HG02938 (cell line): ENCODE data around the gene DHRS12.

Experiments used
- ATAC-seq: cut with Tn5 transposase; IDR thresholded peaks from one replicate; pipeline ENCODE4 v1.9.1; 2021; ENCODE audit warnings: mild to moderate bottlenecking, moderate library complexity; ENCODE audit not compliant: unreplicated experiment

Gene DHRS12

DNA sequence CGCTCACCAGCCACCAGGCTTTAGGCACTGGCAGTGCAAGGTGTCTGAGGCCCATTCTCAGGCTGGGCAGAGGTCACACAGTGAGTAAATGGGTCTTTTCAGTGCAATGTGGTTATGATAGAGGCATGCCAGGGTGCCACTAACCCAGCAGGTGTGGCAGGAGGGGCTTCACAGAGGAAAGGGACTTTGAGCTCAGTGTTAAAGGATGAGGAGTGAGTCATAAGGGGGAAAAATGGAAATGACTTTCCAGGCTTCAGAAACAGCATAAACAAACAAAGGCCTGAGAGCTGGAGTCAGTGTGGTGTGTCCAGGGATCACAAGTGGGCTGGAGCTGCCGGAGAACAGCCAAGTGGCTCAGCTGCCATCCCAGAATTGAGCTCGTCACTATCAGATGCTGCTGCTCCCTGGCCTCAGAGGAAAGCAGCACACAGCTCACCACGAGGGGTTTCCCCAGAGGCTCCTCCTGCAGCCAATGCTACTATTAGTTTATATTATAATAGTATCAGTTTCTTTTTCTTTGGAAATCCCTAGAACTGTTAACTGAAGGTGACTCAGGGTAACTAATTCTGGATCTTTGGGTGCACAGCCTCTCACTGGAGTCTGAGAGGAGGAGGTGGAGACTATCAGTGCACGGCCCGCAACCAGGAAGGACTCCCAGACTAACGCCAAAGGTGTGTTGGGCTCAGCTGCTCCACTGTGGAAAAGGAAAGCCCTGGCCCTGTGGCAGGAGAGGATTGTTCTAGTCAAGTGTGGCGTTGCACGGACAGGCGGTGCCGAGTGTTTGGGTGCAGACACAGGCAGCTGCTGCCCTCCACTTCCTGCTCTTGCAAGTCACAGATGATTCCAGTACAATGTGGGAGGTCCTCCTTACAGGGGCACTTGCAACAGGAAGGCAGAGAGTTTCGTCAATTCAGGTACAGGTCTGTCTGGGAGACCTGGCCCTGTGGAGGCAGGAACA lies 39.5 kb downstream of the DHRS12 start:
- peak; percentile 83 for ATAC-seq

DNA sequence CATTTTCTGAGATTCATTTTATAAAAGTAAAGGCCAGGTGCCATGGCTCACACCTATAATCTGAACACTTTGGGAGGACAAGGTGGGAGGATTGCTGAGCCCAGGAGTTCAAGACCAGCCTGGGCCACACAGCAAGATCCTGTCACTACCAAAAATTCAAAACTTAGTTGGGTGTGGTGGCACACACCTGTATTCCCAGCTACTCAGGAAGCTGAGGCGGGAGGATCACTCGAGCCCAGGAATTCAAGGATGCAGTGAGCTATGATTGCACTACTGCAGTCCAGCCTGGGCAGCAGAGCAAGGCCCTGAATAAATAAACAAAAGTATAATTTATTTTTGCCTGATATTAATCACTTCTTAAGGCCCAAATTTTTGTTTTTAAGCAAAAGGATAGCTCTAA lies 40.5 kb downstream of the DHRS12 start:
- ATAC-seq: no peak

DNA sequence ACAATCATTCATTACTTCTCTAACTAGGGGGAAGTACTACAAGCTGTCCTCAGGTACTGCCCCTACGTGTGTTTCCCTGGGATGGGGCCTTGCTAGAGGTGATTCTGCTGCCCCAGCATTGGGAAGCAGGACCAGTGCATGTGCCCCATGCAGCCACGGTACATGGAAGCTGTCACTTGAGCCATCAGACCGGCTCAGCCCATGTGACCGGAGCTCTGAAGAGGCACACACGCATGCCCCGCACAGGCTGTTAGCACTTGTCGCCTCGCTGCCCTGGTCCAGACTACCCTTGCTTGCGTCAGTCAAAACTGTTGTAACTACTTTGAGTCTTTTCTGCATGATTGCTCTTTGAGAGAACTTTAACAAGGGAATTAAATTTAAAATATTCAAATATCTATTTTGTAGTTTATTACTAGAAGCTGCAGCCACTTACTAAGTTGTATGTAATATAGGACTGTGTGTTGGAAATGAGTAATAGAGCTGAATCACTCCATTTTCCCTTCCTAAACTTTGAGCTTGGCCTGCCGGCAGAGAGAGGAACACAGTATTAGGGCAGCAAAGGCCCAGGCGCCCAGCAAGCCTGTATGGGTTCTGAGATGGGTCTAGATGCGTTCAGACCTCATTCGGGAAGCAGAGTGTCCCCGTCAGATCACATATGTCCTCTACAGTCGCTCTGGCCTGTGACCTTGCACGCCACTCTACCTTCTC lies 42.2 kb downstream of the DHRS12 start:
- no peak for ATAC-seq

DNA sequence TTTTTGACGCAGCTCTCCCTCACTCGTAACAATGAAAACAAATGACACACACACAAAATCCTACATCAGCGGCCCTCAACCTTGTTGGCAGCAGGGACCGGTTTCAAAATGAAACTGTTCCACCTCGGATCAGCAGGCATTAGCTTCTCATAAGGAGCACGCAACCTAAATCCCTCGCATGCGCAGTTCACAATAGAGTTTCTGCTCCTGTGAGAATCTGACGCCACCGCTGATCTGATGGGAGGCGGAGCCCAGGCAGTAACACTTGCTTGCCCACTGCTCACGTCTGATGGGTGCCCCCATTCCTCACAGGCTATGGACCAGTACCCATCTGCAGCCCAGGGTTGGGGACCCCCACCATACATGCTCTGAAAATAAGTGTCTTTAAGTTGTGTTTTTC lies 43.4 kb downstream of the DHRS12 start:
- no peak for ATAC-seq

DNA sequence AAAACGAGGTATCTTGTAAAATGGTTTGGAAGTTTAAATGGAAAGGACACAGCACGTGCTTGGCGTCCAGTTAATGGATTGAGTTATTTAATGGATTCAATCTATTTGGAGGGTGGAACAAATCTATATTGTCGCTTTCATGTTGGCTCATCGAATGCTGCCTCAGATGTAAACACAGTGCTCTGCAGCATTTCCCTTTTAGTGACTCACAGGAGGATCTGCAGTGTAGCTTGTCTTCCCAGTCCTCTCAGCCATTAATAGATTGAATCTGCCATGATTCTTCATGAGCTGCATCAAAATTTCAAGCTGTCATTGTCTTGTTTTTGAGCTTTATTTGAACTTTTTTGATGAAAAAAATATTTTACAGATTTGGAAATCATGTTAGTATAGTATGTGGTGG lies 44.7 kb downstream of the DHRS12 start:
- ATAC-seq: no peak

DNA sequence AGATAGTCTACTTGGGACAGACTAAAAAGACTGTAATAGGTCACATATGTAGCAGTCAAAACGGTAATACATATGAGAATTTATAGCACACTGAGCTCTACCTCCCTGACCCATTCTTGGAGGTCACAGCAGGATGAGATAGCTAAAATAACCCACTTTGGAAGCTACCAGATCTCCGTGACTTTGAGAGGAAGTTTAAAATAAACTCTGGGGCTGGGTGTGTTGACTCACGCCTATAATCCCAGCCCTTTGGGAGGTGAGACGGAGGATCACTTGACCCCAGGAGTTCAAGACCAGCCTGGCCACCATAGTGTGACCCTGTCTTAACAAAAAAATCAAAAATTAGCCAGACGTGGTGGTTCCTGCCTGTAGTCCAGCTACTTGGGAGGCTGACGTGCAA lies 45.3 kb downstream of the DHRS12 start:
- ATAC-seq: no peak

DNA sequence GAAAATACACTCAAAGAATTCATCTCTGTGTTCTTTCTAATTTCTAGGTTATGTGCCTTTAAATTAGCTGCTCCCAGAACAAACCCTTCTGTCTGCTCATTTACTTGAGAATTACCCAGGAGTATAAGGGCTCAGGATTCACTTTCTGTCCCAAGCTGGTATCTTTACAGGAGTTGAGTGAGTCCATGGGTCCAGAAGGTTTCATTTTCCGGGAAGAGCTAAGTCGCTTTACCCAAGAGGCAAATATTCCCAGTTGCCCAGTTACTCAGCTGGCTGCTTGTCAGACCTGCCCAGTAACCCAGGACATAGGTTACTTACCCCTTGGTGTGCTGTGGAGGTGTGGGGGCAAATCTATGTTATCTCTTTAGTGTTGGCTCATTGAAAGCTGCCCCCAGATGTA lies 47.3 kb downstream of the DHRS12 start:
- no peak for ATAC-seq

DNA sequence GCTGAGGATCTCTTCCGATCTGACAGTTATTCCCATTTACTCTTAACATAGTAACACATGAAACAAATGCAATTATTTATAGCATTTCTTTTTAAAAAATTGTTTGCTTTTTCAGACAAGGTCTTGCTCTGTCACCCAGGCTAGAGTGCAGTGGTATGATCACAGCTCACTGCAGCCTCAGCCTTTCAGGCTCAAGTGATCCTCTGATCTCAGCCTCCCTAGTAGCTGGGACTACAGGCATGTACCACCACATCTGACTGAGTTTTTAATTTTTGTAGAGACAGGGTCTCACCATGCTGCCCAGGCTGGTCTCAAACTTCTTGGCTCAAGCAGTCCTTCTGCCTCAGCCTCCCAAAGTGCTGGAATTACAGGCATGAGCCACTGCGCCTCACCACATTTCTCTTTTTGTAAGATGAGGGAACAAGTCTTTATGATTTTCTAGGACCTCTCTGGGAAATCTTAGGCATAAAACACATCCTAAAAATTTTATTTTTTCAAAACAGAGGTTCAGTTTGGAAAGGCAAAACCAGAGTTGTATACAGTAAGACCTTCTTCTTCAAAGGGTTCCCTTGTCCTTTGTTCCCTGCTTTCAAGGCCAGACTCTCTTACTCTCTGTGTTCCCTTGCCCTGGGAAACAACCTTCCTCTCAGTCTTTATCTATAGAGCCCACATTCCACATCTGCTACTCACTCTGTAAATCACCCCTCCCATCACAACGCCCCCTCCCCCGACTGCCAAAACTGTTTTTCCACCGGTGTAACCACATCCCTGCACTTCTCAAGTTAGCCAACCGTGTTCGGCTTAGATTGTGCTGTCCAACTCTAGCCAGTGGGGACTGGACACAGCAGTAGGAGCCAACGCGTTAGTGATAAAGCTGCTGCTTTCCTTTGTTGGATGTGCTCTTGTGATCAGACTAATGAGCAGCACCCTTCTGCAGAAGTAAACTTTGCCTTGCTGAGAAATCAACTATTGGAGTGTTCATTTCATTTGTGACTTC lies 56.2 kb downstream of the DHRS12 start:
- ATAC-seq: no peak

DNA sequence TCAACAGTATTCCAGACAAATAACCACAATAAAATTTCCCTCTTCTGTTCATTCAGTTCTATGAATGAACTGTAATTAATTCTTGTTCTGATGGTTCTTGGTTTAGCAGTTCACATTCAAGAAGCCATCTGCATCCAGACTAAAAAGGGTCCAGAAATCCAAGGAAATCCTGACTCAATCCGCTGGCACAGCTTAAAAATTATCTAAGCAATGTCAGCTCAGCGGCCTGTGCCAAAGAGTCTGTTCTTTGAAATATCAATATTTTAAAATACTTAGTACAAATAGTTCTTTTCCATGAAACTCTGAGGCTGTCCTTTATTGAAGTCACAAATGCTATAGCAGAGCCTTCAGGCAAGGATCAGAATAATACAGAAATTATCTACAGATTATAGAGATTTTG lies 57.2 kb downstream of the DHRS12 start:
- no peak for ATAC-seq

DNA sequence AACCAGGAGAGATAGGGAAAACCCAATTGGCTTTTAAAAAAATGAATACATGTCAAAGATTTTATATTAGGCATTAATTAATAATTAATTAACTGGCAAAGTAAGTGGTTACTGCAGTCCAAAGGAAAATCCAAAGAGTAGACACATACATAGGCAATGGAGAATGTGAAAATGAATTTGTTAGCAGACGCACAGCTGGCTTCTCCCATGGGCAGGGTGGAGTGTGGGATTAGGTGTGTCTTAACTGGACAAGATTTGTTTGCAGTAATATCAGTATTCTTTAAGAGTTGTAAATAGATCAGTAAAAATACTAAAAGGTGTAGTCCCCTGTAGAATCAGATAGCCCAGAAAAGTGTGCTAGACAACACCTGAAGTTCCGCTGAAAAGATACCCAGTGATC lies 58.7 kb downstream of the DHRS12 start:
- no peak for ATAC-seq

DNA sequence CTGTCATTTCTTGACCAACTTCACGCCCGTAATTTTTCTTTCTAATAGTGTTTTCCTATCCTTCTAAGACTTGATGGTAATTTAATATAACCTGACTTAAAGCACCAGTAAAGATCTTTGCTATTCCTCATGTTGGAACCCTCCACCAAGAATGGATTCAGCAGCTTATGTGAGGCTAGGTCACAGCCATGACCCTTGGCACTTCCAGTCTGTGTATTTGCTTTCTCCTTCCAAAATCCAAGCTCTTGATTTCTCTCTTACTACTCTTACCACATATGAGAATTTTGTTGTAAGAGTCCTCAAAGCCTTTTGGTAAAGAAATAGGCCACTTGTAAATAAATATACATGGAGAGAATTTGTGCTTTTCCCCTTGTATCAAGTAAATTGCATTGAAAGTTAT lies 61.4 kb downstream of the DHRS12 start:
- ATAC-seq: no peak

DNA sequence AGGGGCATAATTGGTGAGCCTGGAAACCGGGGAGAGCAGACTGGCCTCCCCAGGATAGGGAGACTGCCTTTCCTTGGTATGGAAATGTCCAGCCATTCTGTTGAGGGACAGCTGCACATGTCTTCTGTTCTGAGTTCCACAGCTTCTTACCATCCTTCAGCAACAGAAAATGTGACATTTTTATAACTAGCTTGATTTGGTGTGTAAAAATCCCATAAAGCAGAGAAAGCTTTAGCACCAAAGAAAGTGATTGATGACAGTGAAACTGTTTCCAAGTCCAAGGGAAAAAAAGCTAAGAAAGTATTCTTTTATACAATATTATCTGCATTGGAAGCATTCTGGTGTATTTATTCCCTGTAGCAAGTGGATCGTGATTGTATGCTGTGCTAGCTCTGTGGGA lies 61.9 kb downstream of the DHRS12 start:
- no peak for ATAC-seq

DNA sequence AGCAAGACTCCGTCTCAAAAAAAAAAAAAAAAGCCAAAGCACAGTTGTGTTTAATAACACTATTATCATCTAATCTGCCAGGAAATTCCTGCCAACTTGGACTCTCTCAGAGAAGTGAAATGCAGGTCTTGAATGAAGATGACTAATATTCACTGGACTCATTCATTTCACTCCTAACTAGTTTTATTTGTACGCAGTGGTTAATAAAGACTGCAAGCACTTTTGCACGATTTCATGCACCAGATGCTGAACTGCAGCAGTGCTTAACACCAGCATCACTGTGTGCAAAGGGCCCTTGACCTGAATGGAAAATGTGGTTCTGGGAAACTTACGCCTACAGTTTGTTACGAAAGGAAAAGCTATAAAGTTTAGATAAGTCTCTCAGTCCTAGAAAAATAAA lies 63.3 kb downstream of the DHRS12 start:
- no peak for ATAC-seq

DNA sequence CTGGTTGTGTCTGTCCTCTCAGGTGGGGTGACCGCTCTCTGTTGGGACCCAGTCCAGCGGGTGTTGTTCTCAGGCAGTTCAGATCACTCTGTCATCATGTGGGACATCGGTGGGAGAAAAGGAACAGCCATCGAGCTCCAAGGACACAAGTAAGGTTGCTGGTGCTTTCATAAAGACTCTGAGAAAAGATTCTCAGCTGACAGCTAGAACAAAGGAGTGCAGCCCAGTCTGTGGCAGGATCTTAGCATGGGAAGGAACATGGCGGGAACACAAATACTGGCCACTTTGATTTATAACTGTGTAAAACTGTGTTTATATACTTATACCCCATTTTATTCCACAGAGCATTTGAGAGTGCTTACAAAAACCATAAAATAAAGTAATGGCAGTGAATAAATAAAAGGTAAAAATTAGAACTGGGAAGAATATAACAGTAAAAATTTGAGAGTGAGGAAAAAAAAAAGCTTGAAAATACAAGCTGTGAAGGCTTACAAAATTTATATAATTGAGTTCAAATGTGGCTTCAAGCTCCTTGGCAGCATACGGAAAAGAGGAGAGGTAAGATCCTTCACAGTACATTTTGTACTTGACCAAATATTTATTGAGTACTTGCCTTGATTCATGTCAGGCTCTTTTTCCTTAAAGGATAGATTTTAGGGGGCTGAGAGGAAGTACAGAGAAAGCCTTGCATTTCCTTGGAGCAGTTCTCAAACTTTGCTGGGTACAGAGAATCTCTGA lies 64.8 kb downstream of the DHRS12 start:
- no peak for ATAC-seq

DNA sequence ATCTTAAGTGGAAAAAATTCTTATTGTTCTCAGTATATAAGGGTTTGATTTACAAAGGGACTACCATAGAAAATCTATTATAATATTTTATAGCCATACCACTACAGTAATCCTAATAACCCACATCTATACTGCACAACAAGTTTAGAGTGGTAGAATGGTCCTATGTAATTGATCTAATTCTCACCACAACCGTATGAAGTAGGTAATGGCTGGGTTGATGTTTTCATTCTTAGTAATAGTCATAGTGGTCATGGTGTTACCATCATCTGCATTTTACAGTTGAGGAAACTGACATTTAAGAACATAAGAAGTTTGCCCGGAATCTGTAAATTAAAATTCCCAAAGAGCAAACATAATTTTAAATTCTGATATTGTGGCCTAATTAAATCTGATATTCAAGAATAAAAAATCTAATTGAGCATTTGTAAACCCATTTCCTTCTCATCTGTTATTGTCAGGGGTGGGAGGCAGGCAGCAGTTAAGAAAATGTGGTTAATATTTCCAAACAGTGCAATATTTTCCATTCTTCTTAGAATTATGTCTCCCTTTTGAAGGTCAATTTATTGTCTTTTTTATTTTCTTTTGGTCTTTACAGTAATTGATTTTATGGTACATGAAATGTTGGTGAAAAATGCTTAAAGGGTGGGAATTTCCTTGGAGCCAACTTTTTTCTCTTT lies 65.6 kb downstream of the DHRS12 start:
- ATAC-seq: no peak

DNA sequence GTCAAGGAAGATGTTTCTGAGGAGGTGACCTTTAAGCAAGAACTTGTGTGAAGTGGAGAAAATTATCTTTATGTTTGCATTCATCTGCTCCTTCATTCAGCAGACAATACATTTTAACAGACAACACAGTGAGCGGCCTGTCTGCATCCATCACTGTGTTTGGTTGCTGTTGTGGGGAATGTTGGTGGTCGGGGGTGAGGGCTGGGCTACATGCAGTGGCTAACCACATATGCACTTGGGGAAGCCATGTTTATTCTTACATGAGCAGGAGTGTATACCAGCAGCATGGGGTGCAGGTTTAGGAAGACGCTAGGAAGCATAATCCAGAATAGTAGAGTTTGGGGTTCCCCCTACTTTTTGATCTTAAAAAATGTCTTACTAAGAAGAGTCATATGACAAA lies 66.4 kb downstream of the DHRS12 start:
- ATAC-seq: no peak

DNA sequence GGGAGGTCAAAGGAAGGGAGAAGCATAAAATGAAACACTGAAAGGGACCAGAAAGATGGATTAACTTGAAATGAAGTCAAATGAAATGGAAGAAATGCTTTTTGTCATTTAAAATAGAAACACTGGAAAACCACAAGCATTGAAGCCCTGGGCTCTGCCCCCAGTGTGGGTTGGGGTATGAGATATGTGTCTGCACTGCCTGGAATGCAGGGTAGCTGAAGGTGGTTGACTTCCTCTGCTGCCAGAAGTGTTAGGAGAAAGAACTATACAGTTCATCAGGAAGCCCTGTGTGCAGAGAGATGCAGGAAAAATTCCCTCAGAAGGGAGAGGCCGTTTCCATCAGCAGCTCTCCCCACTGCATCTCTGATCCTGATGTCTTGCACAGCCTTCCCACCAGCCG lies 69.2 kb downstream of the DHRS12 start:
- no peak for ATAC-seq

DNA sequence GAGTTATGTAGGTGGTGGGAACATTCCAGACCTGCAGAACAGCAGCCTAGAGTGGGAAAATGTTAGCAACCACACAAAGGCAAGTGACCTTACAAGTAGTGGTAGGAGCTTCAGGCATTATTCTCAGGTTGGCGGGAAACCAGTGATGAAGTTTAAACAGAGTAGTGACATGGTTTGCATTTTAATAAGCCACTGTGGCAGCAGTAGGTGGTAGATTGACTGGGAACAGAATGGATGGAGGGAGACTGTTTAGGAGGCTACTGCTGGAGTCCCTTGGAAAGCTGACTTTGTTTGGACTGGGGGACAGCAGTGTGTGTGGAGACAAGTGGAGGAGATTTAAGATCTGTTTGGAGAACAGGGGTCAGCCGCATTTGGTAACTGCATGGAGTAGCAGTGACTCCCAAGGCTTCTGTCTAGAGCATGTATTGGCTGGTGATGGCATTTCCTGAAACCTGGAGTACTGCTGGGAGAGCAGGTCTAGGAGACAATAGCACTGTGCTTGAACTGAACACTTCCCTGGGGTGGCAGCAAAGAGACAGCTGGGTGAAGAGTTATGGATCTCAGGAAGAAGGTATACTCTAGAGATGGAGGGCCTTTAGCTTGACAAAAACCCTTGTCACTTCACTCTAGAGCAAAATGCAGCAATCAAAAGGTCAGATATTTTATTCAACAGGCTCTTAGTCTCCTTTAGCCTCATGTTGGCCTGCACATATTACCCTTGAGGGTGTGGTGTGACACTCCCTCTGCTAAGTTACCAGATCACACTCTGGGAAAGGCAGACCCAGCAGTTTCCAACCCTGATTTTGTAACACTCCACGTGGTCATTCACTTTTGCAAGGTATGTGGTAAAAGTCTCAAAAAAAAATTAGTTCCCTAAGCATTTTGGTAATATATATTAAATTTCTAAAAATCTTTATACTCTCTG lies 70.3 kb downstream of the DHRS12 start:
- ATAC-seq: no peak

DNA sequence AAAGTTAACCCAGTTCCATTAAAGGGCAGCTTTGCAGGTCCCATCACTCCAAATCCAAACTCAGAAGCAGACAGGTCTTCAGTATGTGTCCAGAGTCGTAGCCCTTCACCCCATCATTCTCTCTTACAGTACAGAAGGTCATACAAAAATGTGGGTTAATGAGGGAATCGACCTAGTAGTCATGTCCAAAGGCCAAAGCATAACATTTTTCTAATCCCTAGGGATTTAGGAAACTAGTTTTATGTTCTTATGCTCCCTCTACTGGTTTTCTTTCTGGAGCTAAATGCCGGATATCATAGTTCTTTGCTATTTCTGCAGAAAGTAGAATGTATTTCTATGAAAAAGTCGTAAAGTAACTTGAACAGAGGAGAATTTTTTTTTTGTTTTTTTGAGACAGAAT lies 72.2 kb downstream of the DHRS12 start:
- ATAC-seq: no peak
